Fibroblast of skin of abdomen (primary cell): ENCODE results near the gene HNF1B.
A peak's percentile ranks its signal among the peaks of the same experiment; 100 is the strongest.
"Not testable (repeated sequence)": the region's sequence is repeated elsewhere in the genome, so short reads cannot be mapped to it uniquely, and the experiment has no call there.

ENCODE experiments used
- DNase-seq: peaks from one replicate; pipeline ENCODE4 v3.0.0-alpha.2; 2013

HNF1B gene

GRCh38 chr17:37699285-37699973, 45.4 kb downstream of the HNF1B start:
- peak; percentile 56 for DNase-seq

- DNase-seq: no peak
Observed at GRCh38 chr17:37698911-37699255, 46.0 kb downstream of the HNF1B start.

GRCh38 chr17:37698132-37698910, 46.5 kb downstream of the HNF1B start:
- DNase-seq: peak; percentile 38

GRCh38 chr17:37697381-37697780, 47.5 kb downstream of the HNF1B start:
- no peak for DNase-seq

- DNase-seq: no peak
Observed at GRCh38 chr17:37696366-37696765, 48.5 kb downstream of the HNF1B start.

- DNase-seq: no peak
Observed at GRCh38 chr17:37695726-37696125, 49.1 kb downstream of the HNF1B start.

GRCh38 chr17:37694734-37695133, 50.1 kb downstream of the HNF1B start:
- DNase-seq: peak; percentile 18

GRCh38 chr17:37693328-37693727, 51.5 kb downstream of the HNF1B start:
- DNase-seq: no peak

- DNase-seq: no peak
Observed at GRCh38 chr17:37691807-37692206, 53.1 kb downstream of the HNF1B start.

- no peak for DNase-seq
Observed at GRCh38 chr17:37689317-37689716, 55.5 kb downstream of the HNF1B start.

- DNase-seq: no peak
Observed at GRCh38 chr17:37683454-37683984, 61.3 kb downstream of the HNF1B start.

GRCh38 chr17:37682007-37682406, 62.9 kb downstream of the HNF1B start:
- no peak for DNase-seq

- not testable (repeated sequence) for DNase-seq
Observed at GRCh38 chr17:37679995-37680394, 64.9 kb downstream of the HNF1B start.

- DNase-seq: no peak
Observed at GRCh38 chr17:37678036-37678435, 66.8 kb downstream of the HNF1B start.

GRCh38 chr17:37677021-37677420, 67.8 kb downstream of the HNF1B start:
- DNase-seq: no peak

GRCh38 chr17:37676115-37676925, 68.5 kb downstream of the HNF1B start:
- no peak for DNase-seq

GRCh38 chr17:37674511-37674910, 70.3 kb downstream of the HNF1B start:
- no peak for DNase-seq

- DNase-seq: no peak
Observed at GRCh38 chr17:37673386-37673785, 71.5 kb downstream of the HNF1B start.

GRCh38 chr17:37672548-37673078, 72.2 kb downstream of the HNF1B start:
- DNase-seq: peak; percentile 17

- peak; percentile 94 for DNase-seq
Observed at GRCh38 chr17:37671824-37672547, 72.9 kb downstream of the HNF1B start.

GRCh38 chr17:37671028-37671823, 73.6 kb downstream of the HNF1B start:
- no peak for DNase-seq
